Breast epithelium (tissue), 3 donors: Measurements from ENCODE around the gene ELMOD2.

Source experiments
- POLR2A ChIP-seq: fragments of 450-650 bp; IDR thresholded peaks from one replicate; pipeline ENCODE4 v1.6.1; 2016; ENCODE audit warnings: antibody characterized with exemption, mild to moderate bottlenecking, moderate library complexity
- POLR2AphosphoS5 ChIP-seq, 3 donors: sonication (generic); formaldehyde crosslinking; IDR thresholded peaks; one replicate each; pipeline ENCODE4 v1.6.1; 2017; ENCODE audit warnings: antibody characterized with exemption in 3 of 3
- TF ChIP-seq, protein P1 (sequence below), 3 donors: fragments of 450-650 bp; IDR thresholded peaks; one replicate each; pipeline ENCODE4 v1.5.1; 2016 to 2017; ENCODE audit warnings: antibody characterized with exemption in 3 of 3, mild to moderate bottlenecking in 3 of 3, moderate library complexity in 3 of 3

DNA sequence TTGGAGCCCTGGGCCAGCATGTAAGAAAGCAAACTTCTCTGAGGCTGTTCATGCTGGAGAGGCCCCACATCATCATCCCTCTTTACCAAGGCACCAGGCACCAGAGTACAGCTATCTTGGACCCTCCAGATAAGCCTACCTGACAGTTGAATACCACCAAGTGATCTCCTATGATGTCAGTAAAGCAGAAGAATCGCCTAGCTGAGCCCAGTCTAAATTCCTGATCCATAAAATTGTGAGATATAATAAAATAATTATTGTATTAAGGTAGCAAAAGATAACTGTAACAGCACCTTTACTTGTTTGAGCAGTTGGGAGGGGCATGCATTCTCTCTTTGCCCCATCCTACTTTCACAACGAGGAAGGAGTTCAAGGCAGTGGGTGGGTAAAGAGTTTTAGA is 47.7 kb downstream of the ELMOD2 start:
- TF ChIP-seq POLR2AphosphoS5 (IDR thresholded peaks at IDR 0.05) (no peak), POLR2A (no peak)
- TF ChIP-seq, protein P1, sequence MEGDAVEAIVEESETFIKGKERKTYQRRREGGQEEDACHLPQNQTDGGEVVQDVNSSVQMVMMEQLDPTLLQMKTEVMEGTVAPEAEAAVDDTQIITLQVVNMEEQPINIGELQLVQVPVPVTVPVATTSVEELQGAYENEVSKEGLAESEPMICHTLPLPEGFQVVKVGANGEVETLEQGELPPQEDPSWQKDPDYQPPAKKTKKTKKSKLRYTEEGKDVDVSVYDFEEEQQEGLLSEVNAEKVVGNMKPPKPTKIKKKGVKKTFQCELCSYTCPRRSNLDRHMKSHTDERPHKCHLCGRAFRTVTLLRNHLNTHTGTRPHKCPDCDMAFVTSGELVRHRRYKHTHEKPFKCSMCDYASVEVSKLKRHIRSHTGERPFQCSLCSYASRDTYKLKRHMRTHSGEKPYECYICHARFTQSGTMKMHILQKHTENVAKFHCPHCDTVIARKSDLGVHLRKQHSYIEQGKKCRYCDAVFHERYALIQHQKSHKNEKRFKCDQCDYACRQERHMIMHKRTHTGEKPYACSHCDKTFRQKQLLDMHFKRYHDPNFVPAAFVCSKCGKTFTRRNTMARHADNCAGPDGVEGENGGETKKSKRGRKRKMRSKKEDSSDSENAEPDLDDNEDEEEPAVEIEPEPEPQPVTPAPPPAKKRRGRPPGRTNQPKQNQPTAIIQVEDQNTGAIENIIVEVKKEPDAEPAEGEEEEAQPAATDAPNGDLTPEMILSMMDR (IDR thresholded peaks at IDR 0.05): no peak
